HepG2 (cell line): Measurements from ENCODE around the gene LRP5. TPM values are rescaled to one million over a fixed set of nuclear protein-coding genes. Genes with fewer than 3 reads are reported as not detected.

Source experiments
- FOXA3 ChIP-seq: IDR thresholded peaks from 2 replicates; pipeline ENCODE4 v1.6.1; 2016; ENCODE audit warnings: missing genetic modification reagents, missing compliant biosample characterization
- HDAC1 ChIP-seq: sonication (generic); formaldehyde crosslinking; IDR thresholded peaks from 2 replicates; pipeline ENCODE4 v1.5.1; 2020; ENCODE audit warnings: mild to moderate bottlenecking, missing genetic modification reagents
- MED1 ChIP-seq: sonication (generic); formaldehyde crosslinking; IDR thresholded peaks from 2 replicates; pipeline ENCODE4 v1.4.0; 2020; ENCODE audit warnings: missing genetic modification reagents
- REL ChIP-seq: sonication (generic); formaldehyde crosslinking; conservative IDR thresholded peaks from 2 replicates; pipeline ENCODE4 v1.8.0; 2022; ENCODE audit warnings: mild to moderate bottlenecking, missing genetic modification reagents, moderate library complexity
- RFXANK ChIP-seq: IDR thresholded peaks from 2 replicates; pipeline ENCODE4 v1.6.1; 2016
- RNF219 ChIP-seq: sonication (generic); formaldehyde crosslinking; IDR thresholded peaks from 2 replicates; pipeline ENCODE4 v1.5.0; 2020; ENCODE audit warnings: mild to moderate bottlenecking, missing genetic modification reagents
- SALL2 ChIP-seq: sonication (generic); formaldehyde crosslinking; IDR thresholded peaks from 2 replicates; pipeline ENCODE4 v1.8.1; 2023; ENCODE audit warnings: mild to moderate bottlenecking, missing genetic modification reagents, inconsistent platforms
- SNRNP70 ChIP-seq: fragments of 200-400 bp; formaldehyde crosslinking; IDR thresholded peaks from 2 replicates; pipeline ENCODE4 v1.6.1; 2017; ENCODE audit warnings: mild to moderate bottlenecking, low read depth, low read length, moderate library complexity
- TFDP1 ChIP-seq: IDR thresholded peaks from 2 replicates; pipeline ENCODE4 v1.6.1; 2016; ENCODE audit warnings: missing compliant biosample characterization, missing genetic modification reagents, borderline replicate concordance
- ZBTB10 ChIP-seq: sonication (generic); formaldehyde crosslinking; IDR thresholded peaks from 2 replicates; pipeline ENCODE4 v1.4.0; 2020; ENCODE audit warnings: missing genetic modification reagents, borderline replicate concordance
- ZBTB49 ChIP-seq: sonication (generic); formaldehyde crosslinking; IDR thresholded peaks from 2 replicates; pipeline ENCODE4 v1.4.0; 2020; ENCODE audit warnings: missing genetic modification reagents, borderline replicate concordance
- ZFP90 ChIP-seq: sonication (generic); formaldehyde crosslinking; IDR thresholded peaks from 2 replicates; pipeline ENCODE4 v1.8.0; 2022; ENCODE audit warnings: missing genetic modification reagents, mild to moderate bottlenecking, inconsistent platforms, borderline replicate concordance
- ZMYM3 ChIP-seq: sonication (generic); formaldehyde crosslinking; IDR thresholded peaks from 2 replicates; pipeline ENCODE4 v1.5.1; 2020; ENCODE audit warnings: mild to moderate bottlenecking, missing genetic modification reagents
- ZNF12 ChIP-seq: sonication (generic); formaldehyde crosslinking; IDR thresholded peaks from 2 replicates; pipeline ENCODE4 v1.5.0; 2020; ENCODE audit warnings: missing genetic modification reagents
- ZNF121 ChIP-seq: sonication (generic); formaldehyde crosslinking; IDR thresholded peaks from 2 replicates; pipeline ENCODE4 v1.5.0; 2020; ENCODE audit warnings: mild to moderate bottlenecking, missing genetic modification reagents
- ZNF543 ChIP-seq: sonication (generic); formaldehyde crosslinking; IDR thresholded peaks from 2 replicates; pipeline ENCODE4 v1.4.0; 2020; ENCODE audit warnings: mild to moderate bottlenecking, missing genetic modification reagents
- polyA plus RNA-seq, 8 experiments: library from polyadenylated mRNA; depleted of rRNA in 3 of 8; stranded (reverse) in 7 of 8; unstranded in 1 of 8; fragments of >200 nt; fragmentation: Illumina TruSeq in 4 of 8; extraction: Trizol in 4 of 8; gene quantifications; 2 replicates each; pipeline versions ENCODE4 v1.2.1 to v1.2.3, GENCODE V29; 2011 to 2016; ENCODE audit warnings: low read depth in 4 of 8, missing spikeins in 1 of 8, mixed read lengths in 1 of 8; ENCODE audit not compliant: insufficient read depth in 1 of 8
- total RNA-seq, 5 experiments: library from RNA; depleted of rRNA; stranded (reverse); fragments of >200 nt; fragmentation: Illumina TruSeq; extraction: Trizol; gene quantifications; 2 replicates each; pipeline ENCODE4 v1.2.3, GENCODE V29; 2016; ENCODE audit warnings: low read depth in 1 of 5

Gene LRP5
- total and polyA plus RNA-seq, 2 of the 13 experiments (the other 11 are each of a cell fraction or from before 2014, with no cell fraction given), result 40.4 to 64.0 TPM

- peak; percentile 99 for TF ChIP-seq ZBTB10 (CRISPR knock-in tag)
- TF ChIP-seq SALL2 (CRISPR knock-in tag), result peak; percentile 49; the same call in 1 of the 2 replicates
- no peak for TF ChIP-seq SNRNP70
- no peak for TF ChIP-seq REL (CRISPR knock-in tag)
- peak; percentile 61 for TF ChIP-seq ZNF543 (CRISPR knock-in tag)
- TF ChIP-seq ZMYM3 (CRISPR knock-in tag), result peak; percentile 89
- peak; percentile 99 for TF ChIP-seq MED1 (CRISPR knock-in tag)
- TF ChIP-seq ZBTB49 (CRISPR knock-in tag), result peak; percentile 13; the same call in 1 of the 2 replicates
- peak; percentile 10; the same call in 1 of the 2 replicates for TF ChIP-seq ZNF121 (CRISPR knock-in tag)
- TF ChIP-seq HDAC1 (CRISPR knock-in tag), result peak; percentile 87
- TF ChIP-seq TFDP1 (CRISPR knock-in tag), result 0 out of 2 replicates have a peak, but pooled peaks have one; percentile 43
- peak; percentile 76; the same call in 1 of the 2 replicates for TF ChIP-seq ZFP90 (CRISPR knock-in tag)
- peak; percentile 13; the same call in 1 of the 2 replicates for TF ChIP-seq ZNF12 (CRISPR knock-in tag)
- TF ChIP-seq RNF219 (CRISPR knock-in tag), result no peak
- peak; percentile 98 for TF ChIP-seq FOXA3
- TF ChIP-seq RFXANK, result 0 out of 2 replicates have a peak, but pooled peaks have one; percentile 50
Measured at GRCh38 chr11:68297812-68298658, 14.4 kb upstream of the LRP5 start (continued).
